Kidney tubule cell (primary cell): Measurements from ENCODE around the gene RAMAC.
"Not testable (repeated sequence)": the region's sequence is repeated elsewhere in the genome, so short reads cannot be mapped to it uniquely, and the experiment has no call there.

Experiments
- DNase-seq: peaks from one replicate; pipeline ENCODE4 v3.0.0-alpha.2; 2018; ENCODE audit warnings: low spot score

The RAMAC gene

DNA sequence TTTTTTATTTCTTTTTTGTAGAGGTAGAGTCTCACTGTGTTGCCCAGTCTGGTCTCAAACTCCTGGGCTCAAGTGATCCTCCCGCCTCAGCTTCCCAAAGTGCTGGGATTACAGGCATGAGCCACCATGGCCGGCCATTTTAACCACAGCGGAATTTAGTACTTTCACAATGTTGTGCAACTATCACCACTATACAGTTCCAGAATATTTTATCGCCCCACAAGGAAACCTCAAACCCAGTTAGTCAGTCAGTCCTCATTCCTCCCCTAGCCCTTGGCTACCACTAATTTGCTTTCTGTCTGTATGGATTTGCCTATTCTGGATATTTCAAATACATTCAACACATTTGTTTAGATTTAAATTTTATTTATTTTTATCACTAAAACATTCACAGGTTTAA lies 17.9 kb upstream of the RAMAC start:
- DNase-seq: no peak

DNA sequence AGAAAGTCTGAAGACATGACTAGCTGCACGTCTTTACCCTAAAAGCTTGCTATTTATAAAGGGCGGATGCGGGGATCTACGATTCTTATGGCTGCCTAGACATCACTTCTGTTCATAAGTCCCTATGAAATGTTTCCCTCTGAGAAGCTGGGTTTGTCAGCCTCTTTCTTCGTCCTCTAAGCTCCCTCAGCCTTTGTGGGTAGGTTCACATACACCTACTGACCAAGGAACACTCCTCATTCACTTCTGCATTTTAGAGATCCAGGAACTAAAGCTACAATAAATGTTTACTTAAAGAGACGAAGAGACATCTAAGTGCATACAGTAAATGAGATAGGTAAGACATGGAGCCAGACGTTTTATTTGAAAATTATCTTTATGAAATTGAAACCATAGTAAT lies 16.7 kb upstream of the RAMAC start:
- no peak for DNase-seq

- DNase-seq: no peak
Observed at GRCh38 chr15:82970078-82970686, 15.8 kb upstream of the RAMAC start.

GRCh38 chr15:82970696-82971095 lies 15.3 kb upstream of the RAMAC start:
- DNase-seq: no peak

GRCh38 chr15:82971218-82971984 lies 14.6 kb upstream of the RAMAC start:
- no peak for DNase-seq

DNA sequence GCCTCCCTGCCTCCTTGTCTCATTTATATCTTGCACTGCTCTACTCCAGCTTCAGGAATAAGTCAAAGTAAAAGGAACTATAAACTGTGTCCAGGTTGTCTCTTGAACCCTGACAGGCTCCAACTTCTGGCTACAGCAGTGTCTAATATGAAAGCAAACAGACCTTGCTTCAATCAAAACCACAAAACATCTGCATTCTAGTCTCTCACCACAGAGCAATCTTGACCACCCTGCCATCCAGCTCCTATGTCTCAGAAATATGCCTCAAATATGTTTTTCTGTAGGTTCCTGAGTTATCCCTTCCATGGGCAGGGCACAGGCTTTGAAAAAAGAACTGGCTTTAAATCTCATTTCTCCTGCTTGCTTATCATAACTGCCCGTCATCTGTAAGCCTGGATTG lies 13.0 kb upstream of the RAMAC start:
- no peak for DNase-seq

DNA sequence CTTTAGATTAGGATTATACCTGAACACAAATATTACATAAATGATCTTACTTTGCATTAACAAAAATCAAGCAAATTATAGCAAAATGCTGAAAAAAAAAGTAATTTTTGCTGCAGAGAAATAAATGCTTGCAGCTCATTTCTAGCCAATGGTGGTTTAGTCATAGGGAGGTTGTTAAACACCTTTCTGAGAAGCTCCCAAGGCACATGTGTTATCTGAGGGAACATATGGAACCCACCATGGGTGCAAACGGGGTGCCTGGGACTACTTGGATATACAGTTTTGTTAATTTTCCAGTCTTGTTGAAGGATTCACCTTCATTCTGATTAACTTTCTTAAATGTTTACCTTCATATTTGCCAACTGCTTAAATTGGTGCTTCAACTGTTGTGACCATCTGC lies 8.9 kb upstream of the RAMAC start:
- no peak for DNase-seq

DNA sequence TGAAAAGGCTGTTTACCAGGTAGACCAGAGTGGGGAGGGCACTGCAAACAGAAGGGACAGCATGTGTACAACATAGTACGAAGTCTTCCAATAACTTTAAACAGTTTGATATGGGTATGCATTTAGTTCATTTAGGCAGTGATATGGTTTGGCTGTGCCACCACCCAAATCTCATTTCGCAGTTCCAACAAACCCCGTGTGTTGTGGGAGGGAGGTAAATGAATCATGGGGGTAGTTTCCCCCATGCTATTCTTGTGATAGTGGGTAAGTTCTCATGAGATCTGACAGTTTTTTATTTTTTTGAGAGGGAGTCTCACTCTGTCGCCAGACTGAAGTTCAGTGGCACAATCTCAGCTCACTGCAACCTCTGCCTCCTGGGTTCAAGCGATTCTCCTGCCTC lies 7.6 kb upstream of the RAMAC start:
- no peak for DNase-seq

DNA sequence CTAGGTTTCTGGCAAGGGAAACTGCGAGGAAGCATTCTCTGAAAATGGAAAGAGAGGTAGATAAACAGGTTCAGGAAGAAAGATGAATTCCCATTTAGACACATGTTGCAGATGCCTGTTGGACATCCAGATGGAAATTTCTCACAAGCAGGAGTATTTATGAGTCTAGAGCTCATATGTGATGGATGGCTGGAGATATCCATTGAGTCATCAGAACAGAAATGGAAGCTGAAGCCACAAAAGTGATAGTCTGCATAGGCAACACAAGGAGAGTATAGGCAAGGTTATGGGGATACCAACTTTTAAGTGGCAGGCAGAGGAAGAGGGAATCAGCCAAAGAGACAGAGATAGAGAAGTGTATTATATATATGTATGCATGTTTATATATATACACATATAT lies 6.3 kb upstream of the RAMAC start:
- DNase-seq: peak; percentile 37

GRCh38 chr15:82980981-82981380 lies 5.0 kb upstream of the RAMAC start:
- DNase-seq: no peak

DNA sequence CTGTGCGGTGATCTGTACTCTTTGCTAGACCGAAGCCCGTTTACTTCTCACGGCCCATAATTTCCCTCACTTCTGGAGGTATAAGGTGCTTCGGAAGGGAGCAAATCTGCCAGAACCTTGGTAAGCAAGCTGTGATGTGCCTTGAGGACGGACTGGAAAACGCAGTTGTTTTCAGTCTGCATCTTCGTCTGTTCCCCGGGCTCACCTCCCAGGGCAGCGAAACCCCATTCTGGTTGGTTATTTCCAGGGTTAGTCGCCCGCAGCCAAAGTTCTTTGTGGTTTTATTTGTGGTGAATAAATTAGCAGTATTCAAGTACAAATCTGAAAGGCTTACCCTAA lies 401 bp downstream of the RAMAC start:
- no peak for DNase-seq

DNA sequence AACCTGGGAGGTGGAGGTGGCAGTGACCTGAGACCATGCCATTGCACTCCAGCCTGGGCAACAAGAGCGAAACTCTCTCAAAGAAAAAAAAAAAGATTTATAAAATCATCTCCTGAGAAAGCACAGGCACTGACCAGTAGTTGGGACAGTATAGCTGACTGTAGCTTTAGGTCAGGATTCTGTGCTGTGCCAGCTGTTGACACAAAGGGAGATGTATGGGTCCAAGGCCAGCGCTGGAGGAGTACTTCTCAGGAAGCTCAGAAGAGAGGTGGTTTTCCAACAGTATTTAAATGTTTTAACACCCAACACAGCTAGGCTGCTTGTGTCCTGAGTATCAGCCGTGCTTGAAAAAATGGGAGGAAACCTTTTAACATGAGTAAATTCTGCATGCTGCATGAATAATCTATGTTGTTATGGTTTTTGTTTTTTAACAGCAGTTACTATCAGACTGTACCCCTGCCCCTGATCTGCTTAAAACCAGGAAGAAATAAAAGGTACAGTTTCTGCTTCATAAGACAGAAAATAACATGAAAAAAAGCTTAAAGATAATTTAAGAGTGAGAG lies 6.5 kb downstream of the RAMAC start:
- no peak for DNase-seq

- no peak for DNase-seq
Observed at GRCh38 chr15:82993144-82993543, 7.1 kb downstream of the RAMAC start.

GRCh38 chr15:82995076-82995475 lies 9.1 kb downstream of the RAMAC start:
- no peak for DNase-seq

DNA sequence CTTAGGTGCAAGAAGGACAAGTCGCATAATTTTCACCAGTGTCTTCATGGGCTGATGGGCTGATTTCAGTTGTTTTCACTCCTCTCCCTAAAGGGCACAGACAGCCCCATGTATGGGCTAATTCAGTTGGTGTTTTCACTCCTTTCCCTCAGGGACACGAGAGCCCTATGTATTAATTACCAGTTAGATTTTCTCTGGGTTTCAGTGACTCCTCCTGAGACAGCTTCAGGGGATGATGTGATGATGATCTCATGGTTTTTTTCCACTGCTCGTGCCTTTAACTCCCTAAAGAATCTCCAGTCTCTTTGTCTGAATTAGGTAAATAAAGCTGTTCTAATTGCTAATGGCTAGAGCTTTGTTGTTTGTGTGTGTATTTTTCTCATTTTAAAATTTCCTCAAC lies 9.9 kb downstream of the RAMAC start:
- no peak for DNase-seq

DNA sequence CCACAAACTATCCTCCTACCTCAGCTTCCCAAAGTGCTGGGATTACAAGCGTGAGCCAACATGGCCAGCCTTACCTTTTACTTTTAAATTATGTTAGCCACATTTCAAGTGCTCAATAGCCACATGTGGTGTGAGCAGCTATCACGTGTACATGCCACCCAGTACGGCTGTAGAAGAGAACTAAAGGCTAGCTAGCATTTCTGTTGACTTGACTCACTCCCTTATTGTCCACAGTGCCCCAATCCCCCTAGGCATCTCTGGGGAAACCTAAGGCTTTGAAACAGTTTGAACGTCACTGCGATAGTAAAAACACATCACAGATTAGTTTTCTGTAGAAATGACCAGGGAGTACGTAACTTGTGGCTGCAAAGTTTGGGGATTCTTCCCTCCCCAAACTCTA lies 13.4 kb downstream of the RAMAC start:
- DNase-seq: no peak

DNA sequence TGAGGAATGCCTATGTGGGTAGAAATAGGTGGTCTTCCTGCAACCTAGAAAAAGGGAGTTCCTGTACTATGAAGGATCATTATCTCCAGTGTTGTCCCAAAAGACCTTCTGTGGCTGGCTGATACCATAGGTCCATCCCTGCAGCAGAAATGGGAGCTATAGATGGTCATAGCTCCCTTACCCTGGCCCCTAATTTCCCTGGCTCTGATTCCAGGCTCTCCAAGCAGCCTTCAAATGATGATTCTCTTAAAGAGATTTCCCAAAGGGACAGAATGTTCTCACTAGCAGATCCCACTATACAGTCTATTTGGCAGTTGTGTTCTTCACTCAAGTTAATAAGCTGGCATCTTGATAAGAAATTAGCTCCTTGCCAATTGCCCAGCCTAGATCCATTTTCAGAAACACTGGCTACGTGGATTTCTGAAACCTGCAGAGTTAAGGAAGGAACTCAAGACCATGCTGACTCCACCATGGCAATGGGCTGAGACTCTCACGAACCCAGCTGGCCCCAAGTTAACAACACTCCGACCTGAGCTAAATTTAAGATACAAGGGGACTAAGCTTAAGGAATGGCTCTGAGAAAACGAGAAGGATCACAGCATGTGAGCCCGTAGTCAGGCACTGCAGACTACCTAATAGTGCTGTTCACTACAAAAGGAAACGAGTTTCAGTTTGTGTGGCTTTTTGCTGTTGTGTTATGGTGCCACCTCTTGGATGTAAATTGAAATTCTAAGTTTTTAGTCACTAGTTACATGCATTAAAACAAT lies 14.1 kb downstream of the RAMAC start:
- DNase-seq: peak; percentile 71

DNA sequence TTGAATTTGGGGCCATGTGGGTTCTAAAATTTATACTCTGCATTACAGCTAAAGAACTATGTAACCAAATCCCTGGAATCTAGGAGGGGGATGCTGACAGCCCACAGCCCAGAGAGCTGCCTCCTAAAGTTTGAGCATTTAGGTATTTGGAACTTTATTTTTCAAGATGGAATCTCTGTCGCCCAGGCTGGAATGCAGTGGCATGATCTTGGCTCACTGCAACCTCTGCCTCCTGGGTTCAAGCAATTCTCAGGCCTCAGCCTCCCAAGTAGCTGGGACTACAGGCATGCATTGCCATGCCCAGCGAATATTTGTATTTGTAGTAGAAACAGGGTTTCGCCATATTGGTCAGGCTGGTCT lies 14.6 kb downstream of the RAMAC start:
- DNase-seq: not testable (repeated sequence)

DNA sequence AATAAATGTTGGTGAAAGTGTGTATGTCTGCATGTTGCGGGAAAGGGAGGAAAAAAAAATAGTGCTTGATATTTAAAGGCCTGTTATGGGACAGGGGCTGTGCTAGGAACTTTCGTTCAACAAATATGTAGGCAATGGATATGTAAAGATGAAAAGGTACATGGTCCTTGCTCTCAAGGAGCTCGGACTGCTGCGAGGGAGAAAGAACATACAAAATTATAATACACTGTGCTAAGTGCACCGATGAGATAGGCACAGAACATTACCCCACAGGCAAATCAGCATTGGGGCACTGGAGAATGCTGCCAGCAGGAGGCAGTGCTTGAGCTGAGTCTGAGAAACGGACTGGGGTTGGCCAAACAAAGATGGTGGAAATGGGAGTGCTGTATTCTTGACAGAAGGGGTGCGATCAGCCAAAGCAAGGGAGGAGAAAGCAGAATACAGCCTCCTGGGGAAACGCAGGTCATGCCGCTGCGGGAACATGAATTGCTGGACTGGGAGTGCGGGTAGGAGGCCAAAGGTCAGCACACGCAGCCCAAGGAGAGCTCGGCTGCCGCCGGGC lies 24.8 kb downstream of the RAMAC start:
- DNase-seq: peak; percentile 80

DNA sequence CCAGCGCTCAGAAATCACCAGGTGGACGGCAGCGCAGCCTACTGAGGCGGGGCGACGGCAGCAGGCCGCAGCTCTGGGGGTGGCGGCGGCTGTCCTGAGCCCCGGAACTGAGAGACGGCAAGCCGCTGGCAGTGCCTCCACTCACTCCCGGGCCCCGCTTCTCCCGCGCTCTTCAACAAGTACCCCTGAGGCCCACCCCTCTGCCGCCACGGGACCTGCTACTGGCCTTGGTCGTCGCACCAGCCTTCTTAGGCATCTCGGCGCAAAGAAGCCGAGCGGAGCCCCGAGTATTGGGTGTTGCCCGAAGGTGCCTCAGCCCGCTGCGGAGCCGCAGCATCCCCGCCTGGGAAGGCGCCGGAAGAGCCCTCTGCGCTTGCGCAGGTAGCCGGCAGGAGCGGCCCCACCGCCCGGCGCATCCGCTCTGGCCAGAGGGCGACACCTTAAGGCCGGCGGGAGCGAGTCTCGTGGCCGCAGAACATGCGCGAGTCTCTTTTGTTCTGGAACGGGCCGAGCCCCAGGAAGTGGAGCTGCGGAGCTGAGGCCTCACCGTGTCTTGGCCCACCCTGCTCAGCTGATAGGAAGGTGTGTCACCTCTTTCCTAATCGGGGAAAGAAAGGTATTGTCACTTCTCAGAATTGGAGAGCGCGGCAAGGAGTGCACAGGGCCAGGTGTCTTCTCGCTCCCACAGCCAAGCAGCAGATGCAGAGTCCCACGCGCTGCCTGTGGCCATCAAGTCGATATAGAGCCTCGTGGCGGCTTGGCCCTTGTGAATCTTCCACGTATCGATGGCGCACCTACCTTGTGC lies 25.5 kb downstream of the RAMAC start, which contains the start of gene C15orf40:
Gene C15orf40, minus strand, starts transcription at position 369 of the 805 bp plus-strand sequence. Its CDS starts 32 bp downstream, at position 337.
- peak; percentile 96 for DNase-seq

DNA sequence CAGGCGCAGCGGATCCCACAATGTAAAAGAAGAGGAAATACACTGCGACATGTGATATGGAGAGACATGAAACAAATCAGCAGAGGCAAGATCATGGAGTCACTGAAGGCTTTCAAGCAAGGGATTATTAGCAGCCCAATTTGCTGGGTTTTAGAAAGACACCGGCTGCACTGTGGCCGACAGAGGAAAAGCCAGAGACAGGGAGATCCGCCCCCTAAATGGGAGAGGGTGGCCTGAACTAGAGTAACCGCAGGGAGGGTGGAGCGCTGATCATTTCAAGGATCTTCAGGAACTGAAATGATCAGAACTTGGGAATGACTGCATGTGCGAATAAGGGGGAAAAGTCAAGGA lies 26.0 kb downstream of the RAMAC start:
- no peak for DNase-seq

GRCh38 chr15:83012636-83013035 lies 26.6 kb downstream of the RAMAC start:
- DNase-seq: no peak
